Fibroblast of lung (primary cell): ENCODE measurements around the gene DES. TPM values are rescaled to one million over a fixed set of nuclear protein-coding genes. Genes with fewer than 3 reads are reported as not detected.

ENCODE experiments used
- DNase-seq, 2 donors: peaks; one replicate each; pipeline versions ENCODE4 v3.0.0 to v3.0.0-alpha.2; 2010; ENCODE audit warnings: low read depth in 2 of 2
- H2AFZ ChIP-seq: 2 replicates; pipeline ENCODE4 v1.5.1; 2012; ENCODE audit warnings: low read length, control low read depth, inconsistent platforms
- H3K27ac ChIP-seq: 2 replicates; pipeline ENCODE4 v1.5.1; 2011; ENCODE audit warnings: low read length, control low read depth; ENCODE audit not compliant: insufficient read depth
- H3K27me3 ChIP-seq: 2 replicates; pipeline ENCODE4 v1.5.1; 2011; ENCODE audit warnings: mild to moderate bottlenecking, low read length; ENCODE audit not compliant: control insufficient read depth, insufficient read depth
- H3K36me3 ChIP-seq: 2 replicates; pipeline ENCODE4 v1.5.1; 2011; ENCODE audit warnings: low read length; ENCODE audit not compliant: control insufficient read depth, insufficient read depth
- H3K4me1 ChIP-seq: 2 replicates; pipeline ENCODE4 v1.5.1; 2011; ENCODE audit warnings: low read length; ENCODE audit not compliant: control insufficient read depth, insufficient read depth; ENCODE audit errors: extremely low read depth
- H3K4me2 ChIP-seq: 2 replicates; pipeline ENCODE4 v1.5.1; 2011; ENCODE audit warnings: low read length, control low read depth; ENCODE audit not compliant: insufficient read depth; ENCODE audit errors: extremely low read depth
- H3K4me3 ChIP-seq, 4 experiments: fragments of 200-600 bp in 1 of 4; sonication (generic) in 1 of 4; replicated peaks in 1 of 4; 2 replicates each; pipeline ENCODE4 v1.5.1; 2011 to 2016; ENCODE audit warnings: low read length in 4 of 4, low read depth in 3 of 4, mild to moderate bottlenecking in 3 of 4, control low read depth in 2 of 4, inconsistent platforms in 1 of 4, mixed read lengths in 1 of 4; ENCODE audit not compliant: insufficient read depth in 1 of 4; ENCODE audit errors: control extremely low read depth in 1 of 4
- H3K79me2 ChIP-seq: 2 replicates; pipeline ENCODE4 v1.5.1; 2012; ENCODE audit warnings: mild to moderate bottlenecking, low read length, inconsistent platforms; ENCODE audit not compliant: control insufficient read depth, insufficient read depth
- H3K9ac ChIP-seq: 2 replicates; pipeline ENCODE4 v1.5.1; 2011; ENCODE audit warnings: mild to moderate bottlenecking, low read length, control low read depth; ENCODE audit not compliant: insufficient read depth
- H3K9me3 ChIP-seq: 2 replicates; pipeline ENCODE4 v1.5.1; 2012; ENCODE audit warnings: low read depth, low read length; ENCODE audit not compliant: control insufficient read depth, insufficient read depth
- H4K20me1 ChIP-seq: 2 replicates; pipeline ENCODE4 v1.5.1; 2011; ENCODE audit warnings: low read length; ENCODE audit not compliant: control insufficient read depth, insufficient read depth; ENCODE audit errors: extremely low read depth
- CTCF ChIP-seq, 2 donors: IDR thresholded peaks in 1 of 2; conservative IDR thresholded peaks in 1 of 2; 1 replicate in 1 of 2; 2 replicates in 1 of 2; pipeline ENCODE4 v1.5.1; 2011 to 2012; ENCODE audit warnings: low read length in 2 of 2, control low read depth in 1 of 2, inconsistent platforms in 1 of 2, low read depth in 1 of 2, mild to moderate bottlenecking in 1 of 2
- EZH2 ChIP-seq: IDR thresholded peaks from 2 replicates; pipeline ENCODE4 v1.5.1; 2012; ENCODE audit warnings: low read length, control low read depth, mild to moderate bottlenecking; ENCODE audit errors: missing control alignments
- polyA plus RNA-seq, 2 donors: library from polyadenylated mRNA; depleted of rRNA in 1 of 2; stranded (reverse) in 1 of 2; unstranded in 1 of 2; fragments of >200 nt; gene quantifications; 2 replicates each; pipeline ENCODE4 v1.2.1, GENCODE V29; 2011 to 2012; ENCODE audit warnings: missing spikeins in 1 of 2
- total RNA-seq: library from RNA; depleted of rRNA; stranded (reverse); fragments of >200 nt; gene quantifications from 2 replicates; pipeline ENCODE4 v1.2.1, GENCODE V29; 2014

Gene DES
- total and polyA plus RNA-seq, 2 donors (not counting 1 experiment from before 2014, with no cell fraction given): 11.0 to 34.7 TPM

- H3K4me2 ChIP-seq: no peak overlapping the region
- no peak overlapping the region for H2AFZ ChIP-seq
- H3K9me3 ChIP-seq: no peaks in the 10 kb centered on the region
- no peaks in the 10 kb centered on the region for H3K79me2 ChIP-seq
- no peaks in the 10 kb centered on the region for H3K36me3 ChIP-seq
- no peak overlapping the region for H3K27ac ChIP-seq
- DNase-seq: no peak
- no peak overlapping the region for H3K9ac ChIP-seq
- peaks cover 10% of the 10 kb centered on the region for H3K4me1 ChIP-seq
- H3K27me3 ChIP-seq: no peaks in the 10 kb centered on the region
- TF ChIP-seq EZH2 (no peak), CTCF (conservative IDR thresholded peaks at IDR 0.05 in 1 of 2, IDR thresholded peaks at IDR 0.05 in 1 of 2; ENCODE audit: low read depth in 1 of 2, low read length in 2 of 2) (no peak)
- H4K20me1 ChIP-seq: no peaks in the 10 kb centered on the region
- H3K4me3 ChIP-seq: no peak overlapping the region
Measured at GRCh38 chr2:219458996-219459395, 40.8 kb downstream of the DES start.

GRCh38 chr2:219459460-219460311 is 41.5 kb downstream of the DES start:
- Histone ChIP-seq H4K20me1 (no peaks in the 10 kb centered on the region), H3K4me1 (peaks cover 10% of the 10 kb centered on the region), H3K9me3 (no peaks in the 10 kb centered on the region), H3K36me3 (no peaks in the 10 kb centered on the region), H3K4me2 (no peak overlapping the region), H3K9ac (no peak overlapping the region), H3K4me3 (no peak overlapping the region), H3K79me2 (no peaks in the 10 kb centered on the region), H3K27ac (no peak overlapping the region), H3K27me3 (no peaks in the 10 kb centered on the region), H2AFZ (no peak overlapping the region)
- DNase-seq: peak; percentile 62
- TF ChIP-seq EZH2 (no peak), CTCF (conservative IDR thresholded peaks at IDR 0.05 in 1 of 2, IDR thresholded peaks at IDR 0.05 in 1 of 2; ENCODE audit: low read depth in 1 of 2, low read length in 2 of 2) (peak; percentile 84 to 98)

- peak overlapping the region in 1 of 4 experiments; percentile 17 for H3K4me3 ChIP-seq
- H3K9me3 ChIP-seq: no peaks in the 10 kb centered on the region
- no peaks in the 10 kb centered on the region for H4K20me1 ChIP-seq
- H3K4me2 ChIP-seq: peak overlapping the region; percentile 44
- TF ChIP-seq EZH2: no peak
- TF ChIP-seq CTCF (conservative IDR thresholded peaks at IDR 0.05 in 1 of 2, IDR thresholded peaks at IDR 0.05 in 1 of 2; ENCODE audit: low read depth in 1 of 2, low read length in 2 of 2): no peak
- no peak overlapping the region for H2AFZ ChIP-seq
- no peaks in the 10 kb centered on the region for H3K36me3 ChIP-seq
- DNase-seq: peak; percentile 91 to 93
- H3K27me3 ChIP-seq: no peaks in the 10 kb centered on the region
- H3K9ac ChIP-seq: no peak overlapping the region
- H3K27ac ChIP-seq: no peak overlapping the region
- H3K79me2 ChIP-seq: no peaks in the 10 kb centered on the region
- H3K4me1 ChIP-seq: peaks cover 10% of the 10 kb centered on the region
Measured at GRCh38 chr2:219460424-219460926, 42.3 kb downstream of the DES start.
